NCI-H82 treated with DMSO at 0.1 percent for 48 hours (cell line): ENCODE data around the gene YY1AP1.
"Not testable (repeated sequence)": the region's sequence is repeated elsewhere in the genome, so short reads cannot be mapped to it uniquely, and the experiment has no call there.

ENCODE experiments used
- DNase-seq: peaks from one replicate; lab custom pipeline; 2025; ENCODE audit not compliant: unreplicated experiment; lab: John Stamatoyannopoulos, UW

The YY1AP1 gene, protein sequence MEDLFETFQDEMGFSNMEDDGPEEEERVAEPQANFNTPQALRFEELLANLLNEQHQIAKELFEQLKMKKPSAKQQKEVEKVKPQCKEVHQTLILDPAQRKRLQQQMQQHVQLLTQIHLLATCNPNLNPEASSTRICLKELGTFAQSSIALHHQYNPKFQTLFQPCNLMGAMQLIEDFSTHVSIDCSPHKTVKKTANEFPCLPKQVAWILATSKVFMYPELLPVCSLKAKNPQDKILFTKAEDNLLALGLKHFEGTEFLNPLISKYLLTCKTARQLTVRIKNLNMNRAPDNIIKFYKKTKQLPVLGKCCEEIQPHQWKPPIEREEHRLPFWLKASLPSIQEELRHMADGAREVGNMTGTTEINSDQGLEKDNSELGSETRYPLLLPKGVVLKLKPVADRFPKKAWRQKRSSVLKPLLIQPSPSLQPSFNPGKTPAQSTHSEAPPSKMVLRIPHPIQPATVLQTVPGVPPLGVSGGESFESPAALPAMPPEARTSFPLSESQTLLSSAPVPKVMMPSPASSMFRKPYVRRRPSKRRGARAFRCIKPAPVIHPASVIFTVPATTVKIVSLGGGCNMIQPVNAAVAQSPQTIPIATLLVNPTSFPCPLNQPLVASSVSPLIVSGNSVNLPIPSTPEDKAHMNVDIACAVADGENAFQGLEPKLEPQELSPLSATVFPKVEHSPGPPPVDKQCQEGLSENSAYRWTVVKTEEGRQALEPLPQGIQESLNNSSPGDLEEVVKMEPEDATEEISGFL

DNA sequence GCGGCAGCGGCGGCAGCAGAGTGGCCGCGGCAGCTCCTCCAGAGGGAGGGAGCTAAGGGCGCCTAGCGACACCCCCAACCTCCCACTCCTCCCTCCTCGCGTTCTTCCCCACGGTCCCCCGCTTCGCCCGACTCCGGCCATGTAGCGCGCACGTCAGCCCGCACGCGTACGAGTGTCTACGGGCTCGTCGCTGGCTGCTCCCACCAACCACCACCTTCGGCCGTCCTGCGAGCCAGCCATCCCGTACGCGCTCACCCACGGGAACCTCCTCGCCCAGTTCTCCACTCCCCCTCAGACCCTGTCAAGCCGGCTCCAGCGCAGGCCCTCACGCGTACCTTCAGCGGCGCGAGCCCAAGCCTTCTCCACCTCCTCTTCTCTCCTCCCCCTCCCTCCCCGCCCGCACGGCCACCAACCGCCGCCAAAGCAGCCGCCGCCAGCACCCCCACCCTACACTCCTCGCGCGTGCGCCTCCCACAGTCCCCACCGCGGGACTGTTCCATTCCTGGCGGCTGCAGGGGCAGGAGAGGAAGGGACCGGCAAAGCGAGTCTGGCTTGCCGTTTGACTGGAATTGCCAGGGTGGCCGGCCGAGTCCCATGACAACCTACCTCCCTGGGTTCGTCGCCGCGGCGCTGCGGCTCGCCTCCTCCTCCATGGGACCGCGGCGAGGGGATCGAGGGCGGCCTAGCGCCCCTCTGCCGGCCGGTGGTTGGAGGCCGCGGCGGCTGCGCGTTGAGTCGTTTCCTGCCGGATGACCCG is at the start of gene YY1AP1:
Gene YY1AP1 (minus strand): TSS at position 451 of the 757 bp plus-strand sequence. CDS start 8,338 bp downstream, outside the sequence.
- DNase-seq: peak; percentile 72

DNA sequence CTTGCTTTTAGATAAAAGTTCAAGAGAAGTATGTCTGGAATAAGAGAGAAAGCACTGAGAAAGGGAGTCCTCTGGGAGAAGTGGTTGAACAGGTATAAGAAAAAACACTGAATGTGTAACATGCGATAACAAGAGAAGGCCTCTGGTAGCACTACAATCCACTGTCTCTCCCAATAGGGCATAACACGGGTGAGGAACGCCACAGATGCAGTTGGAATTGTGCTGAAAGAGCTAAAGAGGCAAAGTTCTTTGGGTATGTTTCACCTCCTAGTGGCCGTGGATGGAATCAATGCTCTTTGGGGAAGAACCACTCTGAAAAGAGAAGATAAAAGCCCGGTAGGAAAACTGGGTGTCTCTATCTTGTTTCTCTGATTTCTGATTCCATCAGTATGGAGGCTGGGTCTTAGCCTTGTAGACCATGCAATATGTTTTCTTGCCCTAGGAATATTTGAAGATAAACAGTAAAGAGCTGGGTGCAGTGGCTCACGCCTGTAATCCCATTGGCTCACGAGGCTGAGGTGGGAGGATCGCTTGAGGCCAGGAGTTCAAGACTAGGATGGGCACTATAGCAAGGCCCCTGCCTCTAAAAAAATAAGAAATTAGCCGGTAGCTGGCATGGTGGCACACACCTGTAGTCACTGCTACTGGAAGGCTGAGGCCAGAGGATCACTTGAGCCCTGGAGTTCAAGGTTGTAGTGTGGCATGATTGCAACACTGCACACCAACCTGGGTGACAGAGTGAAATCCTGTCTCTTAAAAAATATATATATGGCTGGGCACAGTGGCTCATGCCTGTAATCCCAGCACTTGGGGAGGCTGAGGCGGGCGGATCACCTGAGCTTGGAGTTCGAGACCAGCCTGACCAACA is 40.7 kb upstream of the YY1AP1 start:
- DNase-seq: peak; percentile 61

DNA sequence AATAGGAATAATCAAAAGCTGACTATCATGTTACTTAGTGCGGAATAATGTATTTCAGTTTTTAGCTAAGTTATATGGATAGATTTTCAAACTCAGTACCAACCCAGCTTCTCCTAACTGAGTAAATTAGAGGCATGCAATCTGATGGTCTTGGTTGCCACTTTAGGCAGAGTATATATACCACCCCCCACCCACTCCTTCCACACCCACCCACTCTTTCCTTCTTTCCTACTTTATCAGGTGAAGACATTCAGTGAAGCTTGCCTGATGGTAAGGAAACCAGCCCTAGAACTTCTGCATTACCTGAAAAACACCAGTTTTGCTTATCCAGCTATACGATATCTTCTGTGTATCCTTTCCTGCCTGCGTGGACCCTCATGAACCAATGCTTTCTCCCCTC is 36.6 kb upstream of the YY1AP1 start:
- no peak for DNase-seq

- no peak for DNase-seq
These were observed 31.1 kb upstream of the YY1AP1 start for GRCh38 chr1:155719703-155720102.

DNA sequence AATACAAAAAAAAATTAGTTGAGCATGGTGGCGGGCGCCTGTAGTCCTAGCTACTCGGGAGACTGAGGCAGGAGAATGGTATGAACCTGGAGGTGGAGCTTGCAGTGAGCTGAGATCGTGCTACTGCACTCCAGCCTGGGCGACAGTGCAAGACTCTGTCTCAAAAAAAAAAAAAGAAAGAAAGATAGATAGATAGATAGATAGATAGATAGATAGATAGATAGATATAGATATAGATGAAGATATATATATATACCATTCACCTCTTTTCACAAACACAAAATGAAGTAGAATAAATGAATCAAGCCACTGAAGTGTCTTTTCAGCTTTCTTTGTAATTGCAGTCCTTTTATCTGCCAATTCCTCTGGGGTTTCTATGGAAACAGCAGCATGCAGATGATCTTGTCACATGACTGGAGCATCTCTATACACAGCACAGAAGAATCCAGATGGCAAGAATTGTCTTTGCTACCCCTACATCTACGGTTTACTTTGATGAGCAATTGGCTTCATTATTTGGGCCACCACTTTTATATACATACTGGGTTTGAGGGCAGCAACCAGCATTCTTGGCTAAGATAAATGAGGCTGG is 30.0 kb upstream of the YY1AP1 start:
- DNase-seq: not testable (repeated sequence)

DNA sequence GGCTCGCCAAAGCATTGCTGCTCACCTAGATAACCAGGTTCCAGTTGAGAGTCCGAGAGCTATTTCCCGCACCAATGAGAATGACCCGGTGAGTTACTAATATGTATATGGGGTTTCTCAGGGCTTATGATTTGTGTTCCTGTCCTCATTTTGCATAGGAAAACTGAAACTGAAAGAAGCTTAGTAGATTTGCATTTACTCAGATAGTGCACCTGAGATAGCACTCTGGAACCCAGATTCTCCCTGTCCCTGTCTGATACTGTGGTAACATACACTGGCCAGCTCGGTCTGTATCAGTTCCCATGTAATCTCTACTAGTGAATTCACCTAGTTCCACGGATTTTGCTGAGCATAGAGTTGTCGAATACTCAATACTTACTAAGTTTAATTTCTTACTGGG is 28.5 kb upstream of the YY1AP1 start:
- no peak for DNase-seq

- DNase-seq: no peak
These were observed 27.2 kb upstream of the YY1AP1 start for GRCh38 chr1:155715777-155716176.

DNA sequence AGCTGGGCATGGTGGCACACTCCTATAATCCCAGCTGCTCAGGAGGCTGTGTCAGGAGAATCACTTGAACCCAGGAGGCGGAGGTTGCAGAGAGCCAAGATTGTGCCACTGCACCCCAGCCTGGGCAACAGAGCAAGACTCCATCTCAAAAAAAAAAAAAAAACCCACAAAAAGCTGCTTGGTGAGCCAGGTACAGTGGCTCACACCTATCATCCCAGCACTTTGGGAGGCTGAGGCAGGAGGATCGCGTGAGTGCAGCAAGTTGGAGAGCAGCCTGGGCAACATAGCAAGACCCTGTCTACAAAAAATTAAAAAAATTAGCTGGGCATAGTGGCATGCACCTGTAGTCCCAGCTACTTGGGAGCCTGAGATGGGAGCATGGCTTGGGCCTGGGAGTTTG is 26.5 kb upstream of the YY1AP1 start:
- not testable (repeated sequence) for DNase-seq

DNA sequence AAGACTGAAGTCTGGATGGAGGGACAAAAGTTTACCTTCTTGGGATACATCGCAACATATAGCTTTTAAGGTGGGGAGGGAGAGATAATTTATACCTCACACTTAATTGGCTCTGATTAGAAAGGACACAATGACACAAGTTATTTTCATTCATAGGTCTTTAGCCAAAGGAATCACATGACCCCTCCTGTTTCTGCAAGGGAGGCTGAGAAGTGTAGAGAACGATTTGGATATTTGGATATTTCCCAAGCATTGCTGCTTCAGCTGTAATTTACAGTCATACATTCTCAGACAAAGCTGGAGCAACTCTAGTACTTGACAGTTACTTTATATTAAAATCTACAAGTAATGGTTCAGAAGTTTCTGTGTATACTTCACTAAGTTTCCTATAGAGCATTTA is 24.5 kb upstream of the YY1AP1 start:
- DNase-seq: no peak

DNA sequence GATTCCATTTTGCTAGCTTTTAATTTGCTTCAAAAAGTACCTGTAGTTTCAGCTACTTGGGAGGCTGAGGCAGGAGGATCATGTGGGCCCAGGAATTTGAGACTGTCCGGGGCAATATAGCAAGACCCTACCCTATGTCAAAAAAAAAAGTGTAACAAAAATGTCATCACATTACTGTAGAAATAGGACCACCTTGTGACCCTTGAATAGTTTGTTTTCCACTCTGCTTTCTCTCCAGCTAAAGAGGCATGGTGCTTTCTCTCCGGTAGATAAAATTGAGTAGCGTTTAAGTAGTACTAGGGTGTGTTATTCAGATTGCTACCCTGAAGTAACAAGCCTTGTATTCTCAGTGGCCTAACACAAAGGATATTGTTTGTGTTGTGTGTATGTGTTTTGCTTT is 24.1 kb upstream of the YY1AP1 start:
- DNase-seq: not testable (repeated sequence)

GRCh38 chr1:155711457-155711856 is 22.9 kb upstream of the YY1AP1 start:
- DNase-seq: peak; percentile 61

DNA sequence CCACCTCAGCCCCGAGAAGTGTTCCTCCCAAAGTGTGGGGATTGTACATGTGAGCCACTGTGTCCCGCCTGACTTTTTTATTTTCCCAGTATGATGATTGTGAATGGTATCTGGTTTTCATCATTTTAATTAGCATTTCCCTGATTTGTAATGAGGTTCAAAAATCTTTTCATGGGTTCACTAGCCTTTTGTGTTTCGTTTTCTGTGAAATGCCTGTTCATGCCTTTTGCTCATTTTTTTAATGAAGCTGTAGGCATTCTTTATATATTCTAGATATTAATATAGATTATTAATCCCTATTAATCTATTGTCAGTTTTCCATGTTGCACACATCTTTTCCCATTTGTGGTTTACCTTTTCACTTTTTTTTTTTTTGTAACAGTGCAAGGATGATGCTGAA is 20.8 kb upstream of the YY1AP1 start:
- no peak for DNase-seq

DNA sequence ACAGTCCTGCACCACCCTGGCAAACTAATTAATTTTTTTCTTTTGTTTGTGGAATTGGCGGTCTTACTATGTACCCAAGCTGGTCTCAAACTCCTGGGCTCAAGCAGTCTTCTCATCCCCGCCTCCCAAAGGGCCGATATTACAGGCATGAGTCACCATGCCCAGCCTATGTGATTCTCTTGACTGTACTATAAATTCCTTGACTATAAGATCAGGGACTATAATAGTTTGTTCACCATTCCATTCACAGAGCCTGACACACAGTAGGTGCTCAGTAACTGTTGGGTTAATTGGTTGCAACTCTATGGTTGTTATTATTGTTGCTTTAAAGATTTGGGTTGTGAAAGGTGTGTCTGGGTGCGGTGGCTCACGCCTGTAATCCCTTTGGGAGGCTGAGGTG is 17.6 kb upstream of the YY1AP1 start:
- no peak for DNase-seq

- not testable (repeated sequence) for DNase-seq
These were observed 15.8 kb upstream of the YY1AP1 start for GRCh38 chr1:155704414-155704813.

GRCh38 chr1:155703216-155703615 is 14.6 kb upstream of the YY1AP1 start:
- DNase-seq: no peak

- DNase-seq: not testable (repeated sequence)
These were observed 13.1 kb upstream of the YY1AP1 start for GRCh38 chr1:155701675-155702074.

DNA sequence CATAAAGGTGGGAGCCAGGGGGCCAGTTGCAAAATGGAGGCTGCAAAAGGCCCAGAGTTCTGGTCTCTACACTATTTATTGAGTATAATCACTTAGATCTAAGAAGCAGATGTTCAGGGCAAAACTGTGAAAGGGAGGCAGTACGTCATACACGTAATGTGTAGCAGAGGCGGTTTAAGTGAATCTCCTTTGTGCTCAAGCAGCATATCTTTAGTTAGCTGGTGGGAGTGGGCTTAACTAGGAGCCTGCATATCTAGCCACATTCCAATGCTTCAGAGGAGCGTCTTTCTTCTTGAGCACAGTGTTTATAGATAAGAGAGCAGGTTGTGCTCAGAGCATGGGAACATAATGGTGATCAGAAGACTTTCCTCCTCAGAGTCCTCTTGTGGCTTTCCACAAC is 10.5 kb upstream of the YY1AP1 start:
- peak; percentile 54 for DNase-seq

- peak; percentile 27 for DNase-seq
These were observed 9.9 kb upstream of the YY1AP1 start for GRCh38 chr1:155698382-155699038.

DNA sequence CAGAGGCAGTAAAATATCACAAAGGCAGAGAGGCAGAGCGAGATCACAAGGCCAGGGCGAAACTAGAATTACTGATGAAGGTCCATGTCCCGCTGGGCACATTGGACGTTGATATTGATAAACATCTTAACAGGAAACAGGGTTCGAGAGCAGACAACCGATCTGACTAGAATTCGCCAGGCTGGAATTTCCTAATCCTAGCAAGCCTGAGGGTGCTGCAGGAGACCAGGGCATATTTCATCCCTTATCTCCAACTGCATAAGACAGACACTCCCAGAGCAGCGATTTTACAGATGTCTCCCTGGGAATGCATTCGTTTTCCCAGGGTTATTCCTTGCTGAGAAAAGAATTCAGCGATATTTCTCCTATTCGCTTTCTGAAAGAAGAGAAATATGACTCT is 9.0 kb upstream of the YY1AP1 start:
- not testable (repeated sequence) for DNase-seq

- DNase-seq: no peak
These were observed 8.5 kb upstream of the YY1AP1 start for GRCh38 chr1:155697046-155697445.
